Measurements from ENCODE around the gene TMSB10. TPM values are rescaled to one million over a fixed set of nuclear protein-coding genes. Genes with fewer than 3 reads are reported as not detected.
"Not testable (repeated sequence)": the region's sequence is repeated elsewhere in the genome, so short reads cannot be mapped to it uniquely, and the experiment has no call there.

The TMSB10 gene
- total and polyA plus RNA-seq, 8 donors: 1,864 to 2,766 (median 2,518) TPM

DNA sequence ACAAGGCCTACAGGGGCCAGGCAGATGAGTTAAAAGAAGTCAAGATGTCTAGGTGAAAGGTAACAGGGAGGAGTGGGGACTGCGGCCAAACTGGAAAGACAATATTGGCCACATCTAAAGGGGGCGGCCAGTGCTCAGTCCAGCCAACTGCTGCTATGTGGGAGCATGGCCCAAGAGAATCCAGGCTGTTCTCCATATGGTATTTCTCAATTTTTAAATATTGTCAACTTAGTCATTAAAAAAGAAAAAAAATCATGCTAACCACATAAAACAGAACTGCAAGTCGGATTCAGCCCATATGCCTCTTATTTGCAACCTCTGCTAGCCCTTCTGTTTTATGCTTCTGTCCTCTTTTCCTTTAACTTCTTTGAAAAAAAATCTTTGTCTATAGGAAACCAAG, 39.3 kb upstream of the TMSB10 start:
- Histone ChIP-seq H3K4me3 (no peak overlapping the region), H3K9me3 (no peaks in the 10 kb centered on the region), H3K36me3 (no peaks in the 10 kb centered on the region), H3K27me3 (no peaks in the 10 kb centered on the region), H3K27ac (no peak overlapping the region), H3K4me1 (no peaks in the 10 kb centered on the region)
- TF ChIP-seq, protein P1, sequence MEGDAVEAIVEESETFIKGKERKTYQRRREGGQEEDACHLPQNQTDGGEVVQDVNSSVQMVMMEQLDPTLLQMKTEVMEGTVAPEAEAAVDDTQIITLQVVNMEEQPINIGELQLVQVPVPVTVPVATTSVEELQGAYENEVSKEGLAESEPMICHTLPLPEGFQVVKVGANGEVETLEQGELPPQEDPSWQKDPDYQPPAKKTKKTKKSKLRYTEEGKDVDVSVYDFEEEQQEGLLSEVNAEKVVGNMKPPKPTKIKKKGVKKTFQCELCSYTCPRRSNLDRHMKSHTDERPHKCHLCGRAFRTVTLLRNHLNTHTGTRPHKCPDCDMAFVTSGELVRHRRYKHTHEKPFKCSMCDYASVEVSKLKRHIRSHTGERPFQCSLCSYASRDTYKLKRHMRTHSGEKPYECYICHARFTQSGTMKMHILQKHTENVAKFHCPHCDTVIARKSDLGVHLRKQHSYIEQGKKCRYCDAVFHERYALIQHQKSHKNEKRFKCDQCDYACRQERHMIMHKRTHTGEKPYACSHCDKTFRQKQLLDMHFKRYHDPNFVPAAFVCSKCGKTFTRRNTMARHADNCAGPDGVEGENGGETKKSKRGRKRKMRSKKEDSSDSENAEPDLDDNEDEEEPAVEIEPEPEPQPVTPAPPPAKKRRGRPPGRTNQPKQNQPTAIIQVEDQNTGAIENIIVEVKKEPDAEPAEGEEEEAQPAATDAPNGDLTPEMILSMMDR (IDR thresholded peaks at IDR 0.05): no peak
- intact Hi-C loops (cut with DNase I): loop anchor here in 1 of 2 donors (5.0 kb wide), 1 partner anchor 369 kb away; no protein-coding TSS in a partner anchor
- ATAC-seq: peak; percentile 24
- DNase-seq: no peak

DNA sequence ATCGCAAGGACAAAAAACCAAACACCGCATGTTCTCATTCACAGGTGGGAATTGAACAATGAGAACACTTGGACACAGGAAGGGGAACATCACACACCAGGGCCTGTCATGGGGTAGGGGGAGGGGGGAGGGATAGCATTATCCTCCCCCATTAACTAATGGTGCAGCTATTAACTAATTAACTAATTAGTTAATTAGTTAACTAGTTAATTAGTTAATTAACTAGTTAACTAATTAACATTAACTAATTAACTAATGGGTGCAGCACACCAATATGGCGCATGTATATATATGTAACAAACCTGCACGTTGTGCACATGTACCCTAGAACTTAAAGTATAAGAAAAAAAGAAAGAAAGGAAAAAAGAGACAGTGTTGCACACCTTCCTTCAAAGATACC, 37.1 kb upstream of the TMSB10 start:
- not testable (repeated sequence) for H3K9me3 ChIP-seq

DNA sequence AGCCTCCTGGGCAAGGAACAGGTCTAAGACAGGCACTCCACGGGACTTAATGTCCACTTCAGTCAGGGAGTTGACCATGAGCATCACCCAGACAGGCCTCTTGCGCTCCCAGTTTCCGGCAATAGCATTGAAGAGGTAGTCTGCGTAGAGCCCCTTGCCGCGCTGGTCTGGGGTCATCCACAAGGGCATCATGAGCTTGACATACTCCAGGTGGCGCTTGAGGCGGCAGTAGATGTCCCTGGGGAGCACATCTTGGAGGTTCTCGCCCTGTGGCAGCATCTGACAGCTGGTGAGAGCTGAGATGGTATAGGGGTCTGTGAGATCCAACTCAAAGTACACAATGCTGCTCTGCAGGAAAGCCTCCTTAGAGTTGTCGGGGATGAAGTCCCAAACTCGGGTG, 35.1 kb upstream of the TMSB10 start:
- Histone ChIP-seq H3K9me3 (no peaks in the 10 kb centered on the region), H3K4me1 (no peaks in the 10 kb centered on the region), H3K4me3 (no peak overlapping the region), H3K27me3 (no peaks in the 10 kb centered on the region), H3K27ac (no peak overlapping the region), H3K36me3 (no peaks in the 10 kb centered on the region)
- DNase-seq: no peak
- TF ChIP-seq, protein P1 (IDR thresholded peaks at IDR 0.05): no peak
- no peak for ATAC-seq
- intact Hi-C loops (cut with DNase I): no loop called here

More for the DNA sequence above, 37.1 kb upstream of the TMSB10 start:
- not testable (repeated sequence) for DNase-seq, H3K4me3 ChIP-seq, H3K4me1 ChIP-seq, H3K36me3 ChIP-seq, ATAC-seq, H3K27me3 ChIP-seq, H3K27ac ChIP-seq
- intact Hi-C loops (cut with DNase I): loop anchor here in 1 of 2 donors (5.0 kb wide), 1 partner anchor 371 kb away; no protein-coding TSS in a partner anchor

DNA sequence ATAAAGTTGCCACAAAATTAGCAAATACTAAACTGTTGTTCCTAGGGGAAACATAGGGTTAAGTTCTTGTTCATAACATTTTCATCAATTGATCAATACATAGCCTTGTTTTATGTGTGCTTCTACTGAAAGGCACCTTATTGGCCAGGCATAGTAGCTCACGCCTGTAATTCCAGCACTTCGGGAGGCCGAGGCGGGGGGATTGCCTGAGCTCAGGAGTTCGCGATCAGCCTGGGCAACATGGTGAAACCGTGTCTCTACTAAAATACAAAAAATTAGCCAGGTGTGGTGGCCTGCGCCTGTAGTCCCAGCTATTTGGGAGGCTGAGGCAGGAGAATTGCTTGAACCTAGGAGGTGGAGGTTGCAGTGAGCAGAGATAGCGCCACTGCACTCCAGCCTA, 32.8 kb upstream of the TMSB10 start:
- H3K36me3 ChIP-seq; H3K4me1 ChIP-seq; ATAC-seq; H3K4me3 ChIP-seq; intact Hi-C loops (cut with DNase I); DNase-seq; H3K27me3 ChIP-seq; H3K27ac ChIP-seq; H3K9me3 ChIP-seq: not testable (repeated sequence)

DNA sequence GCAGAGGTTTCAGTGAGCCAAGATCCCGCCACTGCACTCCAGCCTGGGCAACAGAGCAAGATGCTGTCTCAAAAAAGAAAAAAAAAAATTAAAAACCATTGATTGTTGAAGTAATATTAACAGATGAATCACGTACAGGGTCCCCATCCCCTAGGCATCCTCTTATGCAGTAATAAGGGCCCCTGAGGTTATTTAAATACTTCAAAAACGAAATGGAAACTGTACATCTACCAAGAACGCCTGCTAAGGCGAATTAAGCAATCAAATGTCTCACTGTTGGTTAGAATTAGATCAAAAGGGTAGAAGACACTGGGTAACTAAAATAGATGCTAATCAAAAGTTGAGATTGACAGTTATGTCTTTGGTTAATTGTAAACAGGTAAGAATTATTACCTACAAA, 32.1 kb upstream of the TMSB10 start:
- no peak for DNase-seq
- TF ChIP-seq, protein P1 (IDR thresholded peaks at IDR 0.05): no peak
- Histone ChIP-seq H3K9me3 (no peaks in the 10 kb centered on the region), H3K36me3 (no peaks in the 10 kb centered on the region), H3K4me1 (no peaks in the 10 kb centered on the region), H3K27ac (no peak overlapping the region), H3K27me3 (peaks cover 0 to 4% of the 10 kb centered on the region in 2 donors), H3K4me3 (no peak overlapping the region)
- no peak for ATAC-seq
- intact Hi-C loops (cut with DNase I): no loop called here

DNA sequence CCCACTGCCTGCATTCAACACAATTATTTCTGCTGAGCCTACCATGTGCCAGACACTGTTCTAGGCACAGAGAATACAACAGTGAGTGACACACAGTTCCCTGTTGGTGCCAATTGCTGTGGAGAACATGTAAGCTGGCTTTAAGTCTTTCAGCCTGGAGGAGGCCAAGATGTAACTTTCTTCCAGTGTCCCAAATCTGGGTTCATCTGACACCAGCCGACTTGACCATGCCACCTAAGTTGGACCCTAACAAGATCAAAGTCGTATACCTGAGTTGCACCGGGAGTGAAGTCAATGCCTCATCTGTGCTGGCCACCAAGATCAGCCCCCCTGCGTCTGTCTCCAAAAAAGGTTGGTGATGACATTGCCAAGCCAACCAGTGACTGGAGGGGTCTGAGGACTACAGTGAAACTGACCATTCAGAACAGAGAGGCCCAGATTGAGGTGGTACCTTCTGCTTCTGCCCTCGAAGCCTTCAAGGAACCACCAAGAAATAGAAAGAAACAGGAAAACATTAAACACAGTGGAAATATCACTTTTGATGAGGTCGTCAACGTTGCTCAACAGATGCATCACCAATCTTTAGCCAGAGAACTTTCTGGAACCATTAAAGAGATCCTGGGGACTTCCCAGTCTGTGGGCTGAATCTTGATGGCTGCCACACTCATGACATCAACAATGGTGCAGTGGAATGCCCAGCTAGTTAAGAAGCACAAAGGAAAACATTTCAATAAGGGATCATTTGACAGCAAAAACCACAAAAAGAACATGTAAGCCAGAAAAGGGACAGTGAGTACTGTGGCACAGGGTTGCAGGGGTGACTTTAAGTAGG, 30.9 kb upstream of the TMSB10 start:
- Histone ChIP-seq H3K9me3 (no peaks in the 10 kb centered on the region), H3K4me3 (no peak overlapping the region), H3K36me3 (no peaks in the 10 kb centered on the region), H3K27ac (no peak overlapping the region), H3K4me1 (peaks cover 0 to 4% of the 10 kb centered on the region in 2 donors), H3K27me3 (peaks cover 0 to 17% of the 10 kb centered on the region in 2 donors)
- DNase-seq: no peak
- intact Hi-C loops (cut with DNase I): no loop called here
- no peak for ATAC-seq
- TF ChIP-seq, protein P1 (IDR thresholded peaks at IDR 0.05): no peak

All from left lung (tissue), 10 donors.